ENCODE data around the gene ATP8B4.
"Not testable (repeated sequence)": the region's sequence is repeated elsewhere in the genome, so short reads cannot be mapped to it uniquely, and the experiment has no call there.

The ATP8B4 gene, protein sequence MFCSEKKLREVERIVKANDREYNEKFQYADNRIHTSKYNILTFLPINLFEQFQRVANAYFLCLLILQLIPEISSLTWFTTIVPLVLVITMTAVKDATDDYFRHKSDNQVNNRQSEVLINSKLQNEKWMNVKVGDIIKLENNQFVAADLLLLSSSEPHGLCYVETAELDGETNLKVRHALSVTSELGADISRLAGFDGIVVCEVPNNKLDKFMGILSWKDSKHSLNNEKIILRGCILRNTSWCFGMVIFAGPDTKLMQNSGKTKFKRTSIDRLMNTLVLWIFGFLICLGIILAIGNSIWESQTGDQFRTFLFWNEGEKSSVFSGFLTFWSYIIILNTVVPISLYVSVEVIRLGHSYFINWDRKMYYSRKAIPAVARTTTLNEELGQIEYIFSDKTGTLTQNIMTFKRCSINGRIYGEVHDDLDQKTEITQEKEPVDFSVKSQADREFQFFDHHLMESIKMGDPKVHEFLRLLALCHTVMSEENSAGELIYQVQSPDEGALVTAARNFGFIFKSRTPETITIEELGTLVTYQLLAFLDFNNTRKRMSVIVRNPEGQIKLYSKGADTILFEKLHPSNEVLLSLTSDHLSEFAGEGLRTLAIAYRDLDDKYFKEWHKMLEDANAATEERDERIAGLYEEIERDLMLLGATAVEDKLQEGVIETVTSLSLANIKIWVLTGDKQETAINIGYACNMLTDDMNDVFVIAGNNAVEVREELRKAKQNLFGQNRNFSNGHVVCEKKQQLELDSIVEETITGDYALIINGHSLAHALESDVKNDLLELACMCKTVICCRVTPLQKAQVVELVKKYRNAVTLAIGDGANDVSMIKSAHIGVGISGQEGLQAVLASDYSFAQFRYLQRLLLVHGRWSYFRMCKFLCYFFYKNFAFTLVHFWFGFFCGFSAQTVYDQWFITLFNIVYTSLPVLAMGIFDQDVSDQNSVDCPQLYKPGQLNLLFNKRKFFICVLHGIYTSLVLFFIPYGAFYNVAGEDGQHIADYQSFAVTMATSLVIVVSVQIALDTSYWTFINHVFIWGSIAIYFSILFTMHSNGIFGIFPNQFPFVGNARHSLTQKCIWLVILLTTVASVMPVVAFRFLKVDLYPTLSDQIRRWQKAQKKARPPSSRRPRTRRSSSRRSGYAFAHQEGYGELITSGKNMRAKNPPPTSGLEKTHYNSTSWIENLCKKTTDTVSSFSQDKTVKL

DNA sequence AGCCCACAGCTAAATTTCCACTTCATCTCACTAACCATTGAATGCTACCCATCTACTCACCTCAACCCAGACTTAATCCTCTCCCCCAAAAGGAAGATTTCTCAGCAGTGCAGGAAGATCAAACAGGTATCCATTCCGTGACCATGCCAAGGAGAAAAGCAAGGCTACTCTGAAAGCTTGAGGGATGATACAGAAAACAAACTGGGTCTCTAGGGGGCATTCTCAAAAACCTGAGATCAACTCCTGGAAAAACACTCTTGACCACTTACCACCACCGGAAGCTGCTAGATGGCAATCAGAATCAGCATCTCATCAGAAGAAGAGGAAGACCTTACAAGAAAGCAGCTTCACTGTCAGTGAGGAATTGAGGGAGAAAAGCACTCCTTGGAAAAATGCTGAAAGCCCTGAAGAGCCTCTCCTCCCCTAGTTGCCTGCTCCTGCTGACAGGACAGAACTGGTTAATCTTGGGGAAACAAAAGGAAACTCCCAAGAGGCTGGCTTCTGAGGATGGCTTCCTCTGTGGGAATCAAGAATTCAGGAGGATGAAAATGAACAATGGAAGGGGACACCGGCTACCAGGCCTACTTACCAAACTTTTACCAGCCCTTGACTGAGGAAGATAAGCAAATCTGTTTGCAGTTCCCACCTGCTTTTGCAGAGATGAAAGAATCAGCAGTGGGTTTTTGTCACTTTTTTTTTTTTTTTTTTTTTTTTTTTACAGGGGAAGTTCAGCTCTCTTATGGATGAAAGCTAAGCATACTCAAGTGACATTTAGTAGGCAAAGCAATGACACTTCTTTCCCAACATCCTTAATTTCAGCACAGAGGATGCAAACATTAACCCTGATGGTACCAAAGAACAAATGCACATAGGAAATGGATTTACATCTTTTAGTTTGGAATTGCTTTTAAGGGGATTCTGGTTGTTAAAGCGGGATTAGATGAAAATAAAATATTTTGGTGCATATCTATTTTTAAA, at the start of gene ATP8B4:
ATP8B4 (minus strand) TSS at position 171 of the 978 bp plus-strand sequence. CDS start 12,267 bp downstream, outside the sequence.
- DNase-seq, result no peak

DNA sequence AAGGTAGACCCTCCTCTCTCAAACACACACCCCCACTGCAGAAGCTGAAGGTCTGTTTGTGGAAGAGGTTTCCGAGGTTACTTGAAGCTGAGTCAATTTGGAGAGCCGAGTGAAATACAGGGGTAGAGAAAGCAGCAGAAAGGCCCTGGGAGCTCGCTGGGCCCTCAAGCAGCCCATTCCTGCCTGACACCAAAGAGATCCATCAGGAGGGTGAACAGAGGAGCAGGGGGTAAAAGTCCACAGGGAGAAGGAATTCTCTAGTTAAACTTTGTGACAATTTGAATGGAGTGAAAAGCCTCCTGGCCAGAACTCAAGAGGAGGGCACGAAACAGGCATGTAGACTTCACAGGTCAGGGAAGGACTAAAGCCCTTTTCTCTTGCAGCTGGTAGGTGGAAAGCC, 49.3 kb upstream of the ATP8B4 start:
- no peak for DNase-seq

DNA sequence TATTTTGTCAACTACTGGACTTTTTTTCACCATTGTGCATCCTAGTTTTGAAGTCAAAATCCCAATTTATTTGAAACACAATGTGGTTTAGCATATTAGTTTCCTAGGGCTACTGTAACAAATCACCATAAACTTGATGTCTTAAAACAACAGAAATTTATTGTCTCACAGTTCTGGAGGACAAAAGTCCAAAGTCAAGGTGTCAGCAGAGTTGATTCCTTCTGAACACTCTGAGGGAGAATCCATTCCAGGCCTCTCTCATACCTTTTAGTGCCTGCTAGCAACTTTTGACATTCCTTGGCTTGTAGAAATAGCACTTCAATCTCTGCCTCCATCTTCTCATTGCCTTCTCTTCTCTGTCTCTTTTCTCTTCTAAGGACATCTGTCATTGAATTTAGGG, 48.1 kb upstream of the ATP8B4 start:
- no peak for DNase-seq

DNA sequence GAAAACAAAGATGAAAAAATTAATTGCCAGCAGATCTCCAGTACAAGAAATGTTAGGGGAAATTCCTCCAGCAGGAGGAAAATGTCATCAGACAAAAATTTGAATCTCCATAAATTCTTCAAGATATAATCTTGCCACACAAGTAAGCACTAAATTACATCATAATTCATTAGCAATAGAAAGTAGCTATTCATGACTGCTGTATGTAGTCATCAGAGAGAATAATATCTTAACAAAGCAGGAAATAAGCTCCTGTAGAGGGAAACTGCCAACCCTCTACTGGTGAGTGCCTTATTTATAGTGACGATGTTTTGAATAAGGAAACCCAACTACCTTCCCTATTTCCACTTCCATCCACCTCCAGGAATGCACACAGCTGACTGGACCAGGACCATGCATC, 47.2 kb upstream of the ATP8B4 start:
- DNase-seq, result no peak

DNA sequence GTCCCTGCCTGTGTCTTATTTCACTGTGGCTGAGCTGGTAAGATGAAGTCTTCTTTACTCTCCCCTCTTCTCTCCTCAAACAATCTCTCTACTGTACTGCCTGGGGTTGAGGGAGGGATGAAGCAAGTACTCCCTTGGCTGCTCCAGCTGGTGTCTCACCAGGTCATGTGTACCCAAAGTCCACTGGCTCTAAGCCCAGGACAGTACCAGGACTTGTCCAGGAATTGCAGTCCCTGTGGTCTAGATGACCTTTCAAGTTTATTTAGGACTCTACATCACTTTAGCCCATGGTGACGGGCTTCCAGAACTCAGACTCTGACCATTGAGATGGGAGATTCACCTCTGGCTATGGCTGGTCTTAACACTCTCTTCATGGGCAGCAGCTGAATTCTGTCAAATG, 45.4 kb upstream of the ATP8B4 start:
- DNase-seq, result no peak

DNA sequence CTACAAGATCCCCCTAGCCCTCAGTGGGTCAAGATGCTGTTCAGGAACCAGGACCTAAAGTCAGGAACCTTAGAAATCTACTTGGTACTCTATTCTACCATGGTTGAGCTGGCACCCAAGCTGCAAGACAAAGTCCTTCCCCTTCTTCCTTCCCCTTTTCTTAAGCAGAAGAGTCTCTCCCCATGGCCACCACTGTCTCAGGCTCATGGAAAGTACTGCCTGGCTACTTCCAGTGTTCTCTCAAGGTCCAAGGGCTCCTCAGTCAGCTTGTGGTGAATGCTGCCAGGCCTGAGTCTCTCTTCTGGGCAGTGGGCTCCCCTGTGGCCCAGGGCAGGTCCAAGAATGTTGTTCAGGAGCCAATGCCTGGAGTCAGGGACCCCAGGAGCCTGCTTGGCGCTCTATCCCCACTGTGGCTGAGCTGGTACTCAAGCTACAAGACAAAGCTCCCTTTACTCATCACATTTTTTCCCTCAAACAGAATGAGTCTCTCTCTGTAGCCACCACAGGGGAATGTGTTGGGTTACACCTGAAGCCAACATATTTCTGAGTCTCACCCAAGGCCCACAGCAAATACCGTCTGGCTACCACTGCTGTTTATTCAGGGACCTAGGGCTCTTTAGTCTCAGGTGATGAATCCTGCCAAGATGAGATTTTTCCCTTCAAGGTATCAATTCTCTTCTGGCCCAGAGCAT, 44.8 kb upstream of the ATP8B4 start:
- DNase-seq, result no peak

DNA sequence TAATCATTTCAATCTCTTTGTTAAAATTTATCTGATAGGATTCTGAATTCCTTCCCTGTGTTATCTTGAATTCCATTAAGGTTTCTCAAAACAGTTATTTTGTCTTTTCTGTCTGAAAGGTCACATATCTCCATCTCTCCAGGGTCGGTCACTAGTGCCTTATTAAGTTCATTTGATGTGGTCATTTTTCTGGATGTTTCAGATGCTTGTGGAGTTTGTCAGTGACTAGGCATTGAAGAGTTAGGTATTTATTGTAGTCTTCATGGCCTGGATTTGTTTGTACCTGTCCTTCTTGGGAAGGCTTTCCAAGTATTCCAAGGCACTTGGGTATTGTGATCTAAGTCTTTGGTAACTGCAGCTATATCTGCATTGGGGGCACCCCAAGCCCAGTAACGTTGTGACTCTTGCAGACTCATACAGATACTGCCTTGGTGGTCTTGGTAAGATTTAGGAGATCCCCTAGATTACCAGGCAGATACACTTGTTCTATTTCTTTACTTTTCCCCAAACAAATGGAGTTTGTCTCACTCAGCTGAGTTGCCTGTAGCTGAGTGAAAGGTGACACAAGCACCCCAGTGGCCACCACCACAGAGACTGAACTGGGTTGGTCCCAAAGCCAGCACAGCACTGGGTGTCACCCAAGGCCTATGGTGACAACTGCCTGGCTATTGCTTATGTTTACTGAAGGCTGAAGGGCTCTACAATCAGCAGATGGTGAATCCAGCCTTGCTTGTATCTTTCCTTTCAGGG, 44.1 kb upstream of the ATP8B4 start:
- no peak for DNase-seq

DNA sequence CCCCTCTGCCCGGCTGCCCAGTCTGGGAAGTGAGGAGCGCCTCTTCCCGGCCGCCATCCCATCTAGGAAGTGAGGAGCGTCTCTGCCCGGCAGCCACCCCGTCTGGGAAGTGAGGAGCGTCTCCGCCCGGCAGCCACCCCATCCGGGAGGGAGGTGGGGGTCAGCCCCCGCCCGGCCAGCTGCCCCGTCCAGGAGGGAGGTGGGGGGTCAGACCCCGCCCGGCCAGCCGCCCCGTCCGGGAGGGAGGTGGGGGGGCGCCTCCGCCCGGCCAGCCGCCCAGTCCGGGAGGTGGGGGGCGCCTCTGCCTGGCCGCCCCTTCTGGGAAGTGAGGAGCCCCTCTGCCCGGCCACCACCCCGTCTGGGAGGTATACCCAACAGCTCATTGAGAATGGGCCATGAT, 39.2 kb upstream of the ATP8B4 start:
- DNase-seq, result not testable (repeated sequence)

DNA sequence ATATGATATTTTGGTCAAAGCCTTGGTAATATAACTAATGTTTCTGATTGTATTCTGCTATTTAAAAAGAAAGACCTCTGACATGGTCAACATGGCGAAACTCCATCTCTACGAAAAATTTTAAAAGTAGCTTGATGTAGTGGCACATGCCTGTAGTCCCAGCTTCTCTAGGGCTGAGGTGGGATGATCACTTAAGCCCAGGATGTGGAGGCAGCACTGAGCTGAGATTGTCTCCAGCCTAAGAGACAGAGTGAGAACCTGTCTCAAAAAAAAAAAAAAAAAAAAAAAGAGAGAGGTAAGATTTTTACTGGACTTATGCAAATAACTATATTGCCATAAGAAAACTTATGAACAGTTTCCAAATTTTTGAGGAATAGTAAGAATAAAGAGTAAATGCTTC, 32.4 kb upstream of the ATP8B4 start:
- DNase-seq, result no peak

DNA sequence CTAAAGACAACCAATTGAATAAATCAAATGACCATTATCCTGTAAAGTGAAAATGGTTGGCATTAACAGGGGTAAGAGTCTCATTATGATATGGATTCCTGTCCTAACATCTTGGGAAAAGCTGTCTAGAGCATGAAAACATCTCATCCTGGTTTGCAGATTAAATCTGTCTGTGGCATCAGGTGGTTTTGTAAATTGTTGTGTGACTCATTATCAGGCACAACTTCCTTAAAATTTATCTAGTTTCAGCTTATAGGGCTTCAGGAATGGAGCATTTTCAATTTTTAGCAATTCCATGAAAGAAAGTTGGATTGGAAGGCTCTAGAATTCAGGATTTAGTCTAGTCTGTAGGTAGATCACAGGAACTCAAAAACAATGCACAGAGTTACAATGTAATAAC, 31.8 kb upstream of the ATP8B4 start:
- DNase-seq, result no peak

DNA sequence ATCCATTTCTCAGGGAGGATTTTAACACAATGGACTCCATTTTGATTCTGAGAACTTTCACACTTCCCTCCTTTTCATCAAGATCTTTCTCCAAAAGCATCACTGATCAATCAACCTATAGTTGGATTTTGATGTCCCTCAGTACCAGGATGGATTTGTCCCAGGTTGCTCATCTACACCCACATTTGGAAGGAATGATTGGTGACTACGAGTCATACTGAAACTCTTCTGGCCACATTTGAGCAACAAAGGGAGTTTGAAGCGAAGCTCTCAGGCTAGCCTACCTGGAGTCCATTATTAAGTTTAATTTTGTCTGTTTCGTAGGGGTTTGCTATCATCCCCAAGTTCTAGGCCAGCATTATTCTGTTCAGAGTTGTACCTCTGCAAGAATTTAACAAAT, 31.3 kb upstream of the ATP8B4 start:
- DNase-seq, result no peak

DNA sequence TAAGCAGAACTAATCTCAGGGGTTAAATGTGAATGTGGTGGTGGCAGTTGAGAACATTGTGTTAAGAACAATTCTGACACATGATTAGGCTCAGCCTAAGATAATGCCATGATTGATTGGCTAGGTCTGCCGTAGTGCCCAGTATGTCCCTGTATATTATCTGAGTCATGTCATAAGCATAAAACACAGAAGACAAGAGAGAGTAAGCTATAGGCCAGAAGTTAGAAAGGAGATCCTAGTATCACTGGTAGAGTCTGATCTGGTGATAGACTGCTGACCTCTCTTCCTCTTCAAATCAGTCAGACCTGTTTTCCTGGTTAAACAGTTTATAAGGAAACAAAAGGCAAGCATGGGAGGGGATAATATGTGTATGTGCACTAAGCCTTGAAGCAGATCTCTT, 30.1 kb upstream of the ATP8B4 start:
- no peak for DNase-seq

DNA sequence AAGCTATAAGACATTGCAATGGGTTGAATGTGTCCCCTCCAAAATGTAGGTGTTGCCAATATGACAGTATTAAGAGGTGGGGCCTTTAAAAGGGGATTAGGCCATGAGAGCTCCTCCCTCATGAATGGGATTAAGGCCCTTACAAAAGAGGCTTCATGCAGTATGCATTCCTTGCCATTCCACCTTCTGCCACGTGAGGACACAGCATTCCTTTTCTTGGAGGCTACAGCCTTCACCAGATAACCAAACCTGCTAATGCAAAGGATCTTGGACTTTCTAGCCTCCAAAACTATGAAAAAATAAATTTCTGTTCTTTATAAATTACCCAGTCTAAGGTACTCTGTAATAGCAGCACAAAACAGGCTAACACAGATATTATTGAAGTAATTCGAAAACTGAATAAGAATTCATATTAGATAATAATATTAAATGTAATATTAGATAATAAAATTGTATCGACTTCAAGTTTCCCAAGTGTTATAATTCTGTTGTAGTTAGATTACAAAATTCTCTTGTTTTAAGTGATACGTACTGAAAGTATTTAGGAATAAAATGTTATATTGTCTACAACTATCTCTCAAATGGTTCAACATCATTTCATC, 29.4 kb upstream of the ATP8B4 start:
- DNase-seq, result no peak

DNA sequence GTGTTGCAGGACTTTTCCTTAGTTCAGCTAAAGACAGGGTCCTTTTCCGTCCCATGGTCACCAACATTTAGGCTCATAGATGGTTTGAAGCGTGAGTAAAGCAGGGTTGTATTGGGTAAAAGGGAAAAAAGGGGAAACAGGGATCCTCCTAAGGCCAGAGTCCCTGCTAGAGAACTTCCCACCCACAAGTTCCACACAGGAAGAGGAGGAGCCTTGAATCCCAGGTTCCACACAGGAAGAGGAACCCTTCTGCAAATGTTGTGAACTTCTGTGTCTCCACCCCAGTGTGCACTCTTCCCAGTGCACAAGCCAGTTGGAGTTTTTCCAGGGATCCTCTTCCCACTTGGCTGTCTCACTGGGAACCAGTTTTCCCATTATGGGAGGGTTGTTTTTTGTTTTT, 27.6 kb upstream of the ATP8B4 start:
- no peak for DNase-seq

DNA sequence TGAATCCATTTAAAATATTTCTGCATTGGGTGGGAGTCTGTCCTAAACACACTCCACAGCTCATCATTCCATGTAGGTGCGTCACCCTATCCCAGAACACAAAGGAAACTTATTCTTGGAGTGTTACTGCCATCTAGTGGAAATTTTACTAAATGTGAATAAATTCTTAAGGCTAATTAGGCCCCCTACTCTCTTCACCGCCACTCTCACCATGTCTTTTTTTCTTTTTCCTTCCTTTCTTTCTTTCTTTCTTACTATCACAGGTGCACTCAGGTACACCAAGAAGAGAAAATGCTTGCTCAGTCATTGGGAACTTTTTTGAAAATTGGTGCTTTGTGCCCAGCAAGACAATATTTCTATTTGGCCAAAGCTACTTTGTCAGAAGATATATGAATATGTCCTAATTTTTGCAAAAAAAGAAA, 26.4 kb upstream of the ATP8B4 start:
- no peak for DNase-seq

DNA sequence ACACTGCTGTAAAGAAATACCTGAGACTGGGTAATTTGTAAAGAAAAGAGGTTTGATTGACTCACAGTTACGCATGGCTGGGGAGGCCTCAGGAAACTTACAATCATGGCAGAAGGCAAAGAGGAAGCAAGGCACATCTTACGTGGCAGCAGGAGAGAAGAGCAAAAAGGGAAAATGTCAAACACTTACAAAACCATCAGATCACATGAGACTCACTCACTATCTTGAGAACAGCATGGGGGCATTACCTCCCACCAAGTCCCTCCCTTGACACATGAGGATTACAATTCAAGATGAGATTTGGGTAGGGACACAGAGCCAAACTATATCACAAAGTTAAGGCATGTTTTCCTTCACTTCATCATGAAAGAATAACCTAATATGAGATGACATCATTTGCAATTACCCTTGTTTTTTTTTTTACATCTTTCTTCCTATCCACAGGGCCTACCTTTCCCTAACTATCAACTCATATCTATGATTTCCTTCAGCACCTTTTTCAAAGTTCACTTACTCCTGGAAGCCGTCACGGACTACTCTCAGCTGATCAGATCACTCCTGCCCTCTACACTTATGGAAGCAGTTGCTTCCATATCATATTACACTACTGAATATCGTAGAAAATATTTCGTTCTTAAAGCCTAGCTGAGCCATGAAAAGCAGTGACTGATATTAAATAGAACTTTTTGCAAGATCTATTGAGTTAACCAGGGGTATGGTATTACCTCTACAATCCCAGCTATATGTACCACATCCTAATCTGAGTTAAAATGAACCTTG, 25.5 kb upstream of the ATP8B4 start:
- DNase-seq, result no peak

DNA sequence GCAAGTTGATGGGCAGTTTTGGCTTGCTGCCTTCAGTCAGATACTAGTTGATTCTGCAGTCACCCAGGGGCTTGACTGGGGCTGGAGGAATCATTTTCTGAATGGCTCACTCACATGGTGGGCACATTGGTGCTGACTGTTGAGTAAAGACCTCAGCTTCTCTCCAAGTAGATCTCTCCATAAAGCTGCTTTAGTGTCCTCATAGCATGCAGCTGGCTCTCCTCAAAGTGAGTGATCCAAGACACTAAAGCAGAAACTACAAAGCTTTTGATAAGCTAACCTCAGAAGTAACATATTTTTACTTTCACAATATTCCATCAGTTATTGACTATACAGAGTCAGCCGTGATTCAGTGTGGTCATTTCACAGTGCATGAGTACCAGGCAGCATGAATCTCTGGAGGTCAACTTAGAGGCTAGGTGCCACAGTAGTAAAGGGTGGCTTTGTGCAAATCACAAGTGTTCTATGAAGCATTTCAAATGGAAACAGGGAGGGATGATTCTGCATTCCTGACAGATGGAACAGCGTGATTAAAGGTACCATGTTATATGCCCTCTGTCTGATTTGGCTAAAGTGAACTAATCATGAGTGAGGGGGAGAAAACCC, 24.3 kb upstream of the ATP8B4 start:
- DNase-seq, result no peak

DNA sequence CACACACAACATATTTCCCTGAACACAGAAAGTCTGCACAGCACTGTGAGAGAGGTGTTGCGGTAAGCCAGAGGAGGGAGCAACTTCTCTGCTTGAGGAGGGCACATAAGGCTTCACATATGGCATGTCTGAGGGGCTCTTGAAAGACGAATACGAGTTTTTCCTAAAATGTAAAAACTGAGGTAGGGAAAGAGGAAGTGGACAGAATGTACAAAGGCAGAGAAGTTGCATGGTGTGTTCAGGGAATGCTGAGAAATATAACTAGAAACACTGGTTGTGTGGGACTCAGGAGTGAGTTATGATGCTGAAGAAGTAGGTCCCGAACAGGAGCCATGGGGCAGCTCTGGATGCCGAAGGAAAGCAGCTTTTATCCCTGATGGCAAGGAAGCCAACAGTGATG, 22.8 kb upstream of the ATP8B4 start:
- no peak for DNase-seq

DNA sequence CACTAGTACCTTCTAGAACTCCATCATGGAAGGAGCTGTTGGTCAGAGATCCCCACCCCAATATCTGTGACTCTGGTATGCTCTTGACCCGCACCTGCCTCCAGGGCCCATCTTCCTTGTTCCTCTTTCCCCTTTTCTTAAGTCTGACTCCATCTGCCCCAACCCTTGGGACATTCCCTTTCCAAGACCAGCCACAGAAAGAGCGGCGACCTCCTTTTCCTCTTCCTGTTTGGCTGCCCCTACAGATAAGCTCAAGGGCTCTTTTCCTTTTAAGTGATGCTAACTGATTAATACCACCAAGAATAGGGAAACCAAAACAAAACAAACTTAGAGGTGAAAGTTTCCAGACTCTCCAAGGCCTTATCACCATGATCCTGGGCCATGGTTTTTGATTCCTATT, 21.9 kb upstream of the ATP8B4 start:
- no peak for DNase-seq
